ENCODE results near the gene ZNF668.

DNA sequence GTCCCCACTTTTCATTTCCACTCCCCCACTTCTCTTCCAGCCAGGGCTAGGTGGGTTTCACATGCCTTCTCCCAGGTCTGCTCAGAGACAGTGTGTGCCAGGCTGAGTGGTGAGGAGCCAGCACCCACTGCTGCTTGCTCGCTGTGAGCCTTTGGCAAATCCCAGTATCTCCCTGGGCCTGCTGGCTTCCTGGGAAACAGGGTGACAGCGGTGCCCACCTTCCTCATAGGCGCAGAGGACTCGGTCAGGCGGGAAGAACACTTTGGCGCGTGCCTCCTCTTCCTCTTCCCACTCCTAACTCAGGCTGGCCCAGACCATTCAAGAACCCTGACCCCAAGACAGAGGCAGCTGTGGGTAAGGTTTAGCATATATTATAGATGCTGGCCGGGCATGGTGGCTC, 15.2 kb upstream of the ZNF668 start:
- TF ChIP-seq, protein P1, sequence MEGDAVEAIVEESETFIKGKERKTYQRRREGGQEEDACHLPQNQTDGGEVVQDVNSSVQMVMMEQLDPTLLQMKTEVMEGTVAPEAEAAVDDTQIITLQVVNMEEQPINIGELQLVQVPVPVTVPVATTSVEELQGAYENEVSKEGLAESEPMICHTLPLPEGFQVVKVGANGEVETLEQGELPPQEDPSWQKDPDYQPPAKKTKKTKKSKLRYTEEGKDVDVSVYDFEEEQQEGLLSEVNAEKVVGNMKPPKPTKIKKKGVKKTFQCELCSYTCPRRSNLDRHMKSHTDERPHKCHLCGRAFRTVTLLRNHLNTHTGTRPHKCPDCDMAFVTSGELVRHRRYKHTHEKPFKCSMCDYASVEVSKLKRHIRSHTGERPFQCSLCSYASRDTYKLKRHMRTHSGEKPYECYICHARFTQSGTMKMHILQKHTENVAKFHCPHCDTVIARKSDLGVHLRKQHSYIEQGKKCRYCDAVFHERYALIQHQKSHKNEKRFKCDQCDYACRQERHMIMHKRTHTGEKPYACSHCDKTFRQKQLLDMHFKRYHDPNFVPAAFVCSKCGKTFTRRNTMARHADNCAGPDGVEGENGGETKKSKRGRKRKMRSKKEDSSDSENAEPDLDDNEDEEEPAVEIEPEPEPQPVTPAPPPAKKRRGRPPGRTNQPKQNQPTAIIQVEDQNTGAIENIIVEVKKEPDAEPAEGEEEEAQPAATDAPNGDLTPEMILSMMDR (IDR thresholded peaks at IDR 0.05), result no peak
- no peak for TF ChIP-seq JUND (IDR thresholded peaks at IDR 0.05)
- no peak for TF ChIP-seq NRF1 (IDR thresholded peaks at IDR 0.05; ENCODE audit: low read depth, low read length)
- TF ChIP-seq POLR2AphosphoS5 (IDR thresholded peaks at IDR 0.05; ENCODE audit: low read depth, low read length), result no peak
- TF ChIP-seq, protein P2, sequence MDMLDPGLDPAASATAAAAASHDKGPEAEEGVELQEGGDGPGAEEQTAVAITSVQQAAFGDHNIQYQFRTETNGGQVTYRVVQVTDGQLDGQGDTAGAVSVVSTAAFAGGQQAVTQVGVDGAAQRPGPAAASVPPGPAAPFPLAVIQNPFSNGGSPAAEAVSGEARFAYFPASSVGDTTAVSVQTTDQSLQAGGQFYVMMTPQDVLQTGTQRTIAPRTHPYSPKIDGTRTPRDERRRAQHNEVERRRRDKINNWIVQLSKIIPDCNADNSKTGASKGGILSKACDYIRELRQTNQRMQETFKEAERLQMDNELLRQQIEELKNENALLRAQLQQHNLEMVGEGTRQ (IDR thresholded peaks at IDR 0.05; ENCODE audit: borderline replicate concordance, low read depth, low read length), result no peak

Measured in SK-N-SH (cell line).